HEK293 (cell line): ENCODE results near the gene RNF212.

Source experiments
- CTCF ChIA-PET: fragments of 350-600 bp; formaldehyde crosslinking; extraction: SDS; loops from one replicate; lab custom pipeline; 2021; ENCODE audit warnings: antibody characterized with exemption; lab: Yijun Ruan, JAX
- POLR2A ChIA-PET: fragments of 300-600 bp; formaldehyde crosslinking; extraction: SDS; loops from one replicate; lab custom pipeline; 2020; ENCODE audit warnings: antibody characterized with exemption, inconsistent platforms; lab: Yijun Ruan, JAX
- H3K27ac ChIP-seq: fragments of 200-500 bp; sonication (Bioruptor generic); 2 replicates; pipeline ENCODE4 v1.5.1; 2014; ENCODE audit warnings: low read depth, low read length, control low read depth, inconsistent platforms; ENCODE audit errors: extremely low read depth
- H3K36me3 ChIP-seq, 2 experiments: fragments of 200-500 bp in 1 of 2; sonication (Bioruptor generic) in 1 of 2; 1 replicate in 1 of 2; 2 replicates in 1 of 2; pipeline ENCODE4 v1.5.1; 2014 to 2017; ENCODE audit warnings: inconsistent platforms in 2 of 2, low read length in 2 of 2; ENCODE audit not compliant: control insufficient read depth in 2 of 2, insufficient read depth in 1 of 2
- H3K4me1 ChIP-seq: fragments of 200-500 bp; sonication (Bioruptor generic); 2 replicates; pipeline ENCODE4 v1.5.1; 2014; ENCODE audit warnings: mild to moderate bottlenecking, low read length, inconsistent platforms; ENCODE audit not compliant: control insufficient read depth, insufficient read depth
- H3K4me3 ChIP-seq: 2 replicates; pipeline ENCODE4 v1.5.1; 2011; ENCODE audit warnings: low read depth, mild to moderate bottlenecking, control low read depth, low read length, moderate library complexity
- H3K9me3 ChIP-seq: fragments of 200-500 bp; sonication (Bioruptor generic); 2 replicates; pipeline ENCODE4 v1.5.1; 2014; ENCODE audit warnings: low read depth, low read length, inconsistent platforms; ENCODE audit not compliant: control insufficient read depth, insufficient read depth
- GLI2 ChIP-seq: fragments of 450-650 bp; formaldehyde crosslinking; IDR thresholded peaks from 2 replicates; pipeline ENCODE4; 2017; ENCODE audit warnings: missing biosample characterization, missing genetic modification characterization, low read depth, borderline replicate concordance
- GLIS1 ChIP-seq: fragments of 450-650 bp; formaldehyde crosslinking; IDR thresholded peaks from 2 replicates; pipeline ENCODE4 v1.5.1; 2016; ENCODE audit warnings: missing biosample characterization, missing genetic modification characterization
- KLF17 ChIP-seq: fragments of 450-650 bp; formaldehyde crosslinking; IDR thresholded peaks from 2 replicates; pipeline ENCODE4 v1.5.1; 2016; ENCODE audit warnings: missing biosample characterization, missing genetic modification characterization
- MZF1 ChIP-seq: fragments of 450-650 bp; formaldehyde crosslinking; IDR thresholded peaks from 2 replicates; pipeline ENCODE4 v1.5.1; 2017; ENCODE audit warnings: missing biosample characterization, missing genetic modification characterization, borderline replicate concordance
- OSR2 ChIP-seq: fragments of 450-650 bp; formaldehyde crosslinking; IDR thresholded peaks from 2 replicates; pipeline ENCODE4 v1.5.1; 2016; ENCODE audit warnings: missing biosample characterization, missing genetic modification characterization
- PRDM6 ChIP-seq: fragments of 450-650 bp; formaldehyde crosslinking; IDR thresholded peaks from 2 replicates; pipeline ENCODE4 v1.5.1; 2017; ENCODE audit warnings: missing biosample characterization, missing genetic modification characterization
- REST ChIP-seq: fragments of 450-650 bp; formaldehyde crosslinking; IDR thresholded peaks from 2 replicates; pipeline ENCODE4 v1.5.1; 2016; ENCODE audit warnings: missing biosample characterization, missing genetic modification characterization
- ZNF132 ChIP-seq: fragments of 450-650 bp; formaldehyde crosslinking; IDR thresholded peaks from 2 replicates; pipeline ENCODE4 v1.5.1; 2017; ENCODE audit warnings: missing biosample characterization, missing genetic modification characterization, borderline replicate concordance
- ZNF16 ChIP-seq: fragments of 450-650 bp; formaldehyde crosslinking; IDR thresholded peaks from 2 replicates; pipeline ENCODE4 v1.5.1; 2016; ENCODE audit warnings: low read depth, missing biosample characterization, missing genetic modification characterization
- ZNF169 ChIP-seq: fragments of 450-650 bp; formaldehyde crosslinking; IDR thresholded peaks from 2 replicates; pipeline ENCODE4 v1.5.1; 2016; ENCODE audit warnings: missing biosample characterization, missing genetic modification characterization
- ZNF214 ChIP-seq: fragments of 450-650 bp; formaldehyde crosslinking; IDR thresholded peaks from 2 replicates; pipeline ENCODE4 v1.5.1; 2017; ENCODE audit warnings: missing biosample characterization, mild to moderate bottlenecking, missing genetic modification characterization, borderline replicate concordance
- ZNF311 ChIP-seq: fragments of 450-650 bp; formaldehyde crosslinking; IDR thresholded peaks from 2 replicates; pipeline ENCODE4 v1.5.1; 2017; ENCODE audit warnings: missing biosample characterization, missing genetic modification characterization, borderline replicate concordance
- ZNF341 ChIP-seq: fragments of 450-650 bp; formaldehyde crosslinking; IDR thresholded peaks from 2 replicates; pipeline ENCODE4; 2016; ENCODE audit warnings: low read depth, missing biosample characterization, missing genetic modification characterization
- ZNF48 ChIP-seq: fragments of 450-650 bp; formaldehyde crosslinking; IDR thresholded peaks from 2 replicates; pipeline ENCODE4 v1.5.1; 2016; ENCODE audit warnings: missing biosample characterization, missing genetic modification characterization
- ZNF518A ChIP-seq: fragments of 450-650 bp; formaldehyde crosslinking; conservative IDR thresholded peaks from 2 replicates; pipeline ENCODE4 v1.5.1; 2016; ENCODE audit warnings: low read depth, missing biosample characterization, missing genetic modification characterization
- ZNF600 ChIP-seq: fragments of 450-650 bp; formaldehyde crosslinking; IDR thresholded peaks from 2 replicates; pipeline ENCODE4 v1.5.1; 2016; ENCODE audit warnings: missing biosample characterization, missing genetic modification characterization
- ZNF610 ChIP-seq: fragments of 450-650 bp; formaldehyde crosslinking; IDR thresholded peaks from 2 replicates; pipeline ENCODE4 v1.5.1; 2016; ENCODE audit warnings: missing biosample characterization, missing genetic modification characterization, borderline replicate concordance
- ZNF639 ChIP-seq: fragments of 450-650 bp; formaldehyde crosslinking; IDR thresholded peaks from 2 replicates; pipeline ENCODE4 v1.5.1; 2016; ENCODE audit warnings: missing biosample characterization, missing genetic modification characterization
- ZNF677 ChIP-seq: fragments of 450-650 bp; IDR thresholded peaks from 2 replicates; pipeline ENCODE4 v1.5.0; 2018; ENCODE audit warnings: missing biosample characterization, mild to moderate bottlenecking, missing genetic modification characterization, moderate library complexity
- ZNF704 ChIP-seq: fragments of 450-650 bp; formaldehyde crosslinking; IDR thresholded peaks from 2 replicates; pipeline ENCODE4 v1.5.1; 2016; ENCODE audit warnings: missing biosample characterization, missing genetic modification characterization
- ZNF785 ChIP-seq: fragments of 450-650 bp; formaldehyde crosslinking; IDR thresholded peaks from 2 replicates; pipeline ENCODE4 v1.5.1; 2016; ENCODE audit warnings: missing biosample characterization, missing genetic modification characterization
- ZNF791 ChIP-seq: fragments of 450-650 bp; formaldehyde crosslinking; IDR thresholded peaks from 2 replicates; pipeline ENCODE4 v1.5.1; 2016; ENCODE audit warnings: missing biosample characterization, missing genetic modification characterization
- ZSCAN30 ChIP-seq: fragments of 450-650 bp; IDR thresholded peaks from 2 replicates; pipeline ENCODE4 v1.5.1; 2018; ENCODE audit warnings: missing biosample characterization, mild to moderate bottlenecking, missing genetic modification characterization, moderate library complexity

Gene RNF212

GRCh38 chr4:1122505-1122904 is 9.1 kb upstream of the RNF212 start (continued):
- no peak for TF ChIP-seq ZNF639 (tag by site-specific recombination)
- TF ChIP-seq ZNF518A (tag by site-specific recombination) = no peak
- no peak for TF ChIP-seq ZNF610 (tag by site-specific recombination)
- TF ChIP-seq ZNF677 (tag by site-specific recombination) = no peak
- TF ChIP-seq GLIS1 (tag by site-specific recombination) = no peak
- no peak for TF ChIP-seq KLF17
- TF ChIP-seq ZNF16 (tag by site-specific recombination) = no peak
- TF ChIP-seq ZNF48 (tag by site-specific recombination) = no peak
- no peak for TF ChIP-seq OSR2 (tag by site-specific recombination)
- no peak for TF ChIP-seq ZNF311 (tag by site-specific recombination)
- no peak for TF ChIP-seq MZF1 (tag by site-specific recombination)
- no peak for TF ChIP-seq GLI2
- no peak for TF ChIP-seq ZSCAN30 (tag by site-specific recombination)

- no peaks in the 10 kb centered on the region for H3K4me1 ChIP-seq
- H3K27ac ChIP-seq = no peak overlapping the region
- H3K36me3 ChIP-seq = no peaks in the 10 kb centered on the region
- no peak overlapping the region for H3K4me3 ChIP-seq
- POLR2A ChIA-PET = no interaction called here
- CTCF ChIA-PET = interaction anchor here (0.6 to 1.4 kb wide), 3 partner anchors 14 to 648 kb away, joined by 3 to 9 read pairs (median 3); no protein-coding TSS in a partner anchor
- no peaks in the 10 kb centered on the region for H3K9me3 ChIP-seq
- TF ChIP-seq ZNF341 (tag by site-specific recombination) (no peak), ZNF214 (tag by site-specific recombination) (no peak), ZNF791 (tag by site-specific recombination) (no peak), ZNF132 (tag by site-specific recombination) (no peak), PRDM6 (tag by site-specific recombination) (no peak), ZNF704 (tag by site-specific recombination) (no peak), ZNF169 (no peak), ZNF785 (tag by site-specific recombination) (no peak), ZNF600 (no peak), REST (tag by site-specific recombination) (no peak), MZF1 (tag by site-specific recombination) (no peak)
Measured at GRCh38 chr4:1116838-1117237, 3.5 kb upstream of the RNF212 start.
